Right lobe of liver (tissue), 6 donors: ENCODE measurements around the gene ZNF474. TPM values are rescaled to one million over a fixed set of nuclear protein-coding genes. Genes with fewer than 3 reads are reported as not detected.

ENCODE experiments used
- ATAC-seq, 4 donors: fragments of 200-7000 bp; cut with Tn5 transposase; one replicate each; pipeline ENCODE4 v1.9.1; 2020; ENCODE audit warnings: mild to moderate bottlenecking in 4 of 4, moderate library complexity in 4 of 4
- DNase-seq, 3 donors: peaks; one replicate each; pipeline ENCODE4 v3.0.0-alpha.2; 2020
- H3K27ac ChIP-seq, 3 donors: fragments of 200-600 bp; one replicate each; pipeline ENCODE4 v1.8.0; 2022
- H3K27me3 ChIP-seq, 2 donors: fragments of 200-600 bp; one replicate each; pipeline ENCODE4 v1.8.0; 2022
- H3K36me3 ChIP-seq, 4 donors: fragments of 200-600 bp; sonication (generic) in 1 of 4; one replicate each; pipeline versions ENCODE4 v1.5.1 to v1.8.0; 2017 to 2022; ENCODE audit warnings: control low read depth in 1 of 4
- H3K4me1 ChIP-seq, 4 donors: fragments of 200-600 bp; sonication (generic) in 1 of 4; one replicate each; pipeline versions ENCODE4 v1.5.1 to v1.8.0; 2017 to 2022; ENCODE audit warnings: control low read depth in 1 of 4
- H3K4me3 ChIP-seq, 3 donors: fragments of 200-600 bp; one replicate each; pipeline ENCODE4 v1.8.0; 2022
- H3K9me3 ChIP-seq, 4 donors: fragments of 200-600 bp; sonication (generic) in 1 of 4; one replicate each; pipeline versions ENCODE4 v1.5.1 to v1.8.0; 2017 to 2022; ENCODE audit warnings: control low read depth in 1 of 4
- POLR2A ChIP-seq: fragments of 450-650 bp; IDR thresholded peaks from one replicate; pipeline ENCODE4 v1.6.1; 2017; ENCODE audit warnings: antibody characterized with exemption, mild to moderate bottlenecking
- WGBS: methylation state at CpG from one replicate; pipeline ENCODE4 v1.1.6; 2018; ENCODE audit warnings: low coverage, low lambda C conversion rate; ENCODE audit not compliant: insufficient coverage; ENCODE audit errors: missing lambda C conversion rate; 5-methylcytosine and 5-hydroxymethylcytosine counted together
- intact Hi-C, 2 donors: fragments of 100-400 bp; cut with DNase I; formaldehyde crosslinking; loops; one replicate each; pipeline versions ENCODE4 v1.11.2 to v1.14.1; 2022
- total RNA-seq, 6 experiments: library from RNA; depleted of rRNA in 2 of 6; stranded (reverse); fragments of >200 nt in 2 of 6; fragmentation: NEBNext Ultra II Directional in 3 of 6; extraction: Animal tissue kit (Norgen Biotek cat#: 25700) in 3 of 6; gene quantifications; one replicate each; pipeline versions ENCODE4 v1.1.0 to v1.2.4, GENCODE V29; 2016 to 2023
- TF ChIP-seq, protein P1 (sequence below), 4 donors: fragments of 200-600 bp in 3 of 4; fragments of 450-650 bp in 1 of 4; IDR thresholded peaks; one replicate each; pipeline versions ENCODE4 v1.5.1 to v1.8.0; 2016 to 2022; ENCODE audit warnings: antibody characterized with exemption in 4 of 4, mild to moderate bottlenecking in 2 of 4
- donor health status: DM: no; HTN: yes; CAD: no.
- donor health status: DM: no; HTN: no; CAD: no.
- donor health status: DM: no; HTN: no; CAD: no.
- donor health status: DM: no; HTN: yes; CAD: no.
- donor health status: DM: no; HTN: yes; CAD: no.

ZNF474 gene
- total RNA-seq, 6 experiments from 2014 or later, result 0.12 TPM; not detected in 5

- no peaks in the 10 kb centered on the region for H3K36me3 ChIP-seq
- 70% methylated on average over 3 of the region's 3 CpGs for WGBS
- no peak for DNase-seq
- no peak for ATAC-seq
- no peaks in the 10 kb centered on the region for H3K27me3 ChIP-seq
- H3K9me3 ChIP-seq, result no peaks in the 10 kb centered on the region
- H3K27ac ChIP-seq, result no peak overlapping the region
- TF ChIP-seq POLR2A, result no peak
- TF ChIP-seq, protein P1, sequence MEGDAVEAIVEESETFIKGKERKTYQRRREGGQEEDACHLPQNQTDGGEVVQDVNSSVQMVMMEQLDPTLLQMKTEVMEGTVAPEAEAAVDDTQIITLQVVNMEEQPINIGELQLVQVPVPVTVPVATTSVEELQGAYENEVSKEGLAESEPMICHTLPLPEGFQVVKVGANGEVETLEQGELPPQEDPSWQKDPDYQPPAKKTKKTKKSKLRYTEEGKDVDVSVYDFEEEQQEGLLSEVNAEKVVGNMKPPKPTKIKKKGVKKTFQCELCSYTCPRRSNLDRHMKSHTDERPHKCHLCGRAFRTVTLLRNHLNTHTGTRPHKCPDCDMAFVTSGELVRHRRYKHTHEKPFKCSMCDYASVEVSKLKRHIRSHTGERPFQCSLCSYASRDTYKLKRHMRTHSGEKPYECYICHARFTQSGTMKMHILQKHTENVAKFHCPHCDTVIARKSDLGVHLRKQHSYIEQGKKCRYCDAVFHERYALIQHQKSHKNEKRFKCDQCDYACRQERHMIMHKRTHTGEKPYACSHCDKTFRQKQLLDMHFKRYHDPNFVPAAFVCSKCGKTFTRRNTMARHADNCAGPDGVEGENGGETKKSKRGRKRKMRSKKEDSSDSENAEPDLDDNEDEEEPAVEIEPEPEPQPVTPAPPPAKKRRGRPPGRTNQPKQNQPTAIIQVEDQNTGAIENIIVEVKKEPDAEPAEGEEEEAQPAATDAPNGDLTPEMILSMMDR (IDR thresholded peaks at IDR 0.05), result no peak
- intact Hi-C loops, result no loop called here
- H3K4me3 ChIP-seq, result no peak overlapping the region
- peaks cover 0 to 24% (median 0%) of the 10 kb centered on the region in 4 donors for H3K4me1 ChIP-seq
These were observed 32.8 kb downstream of the ZNF474 start for GRCh38 chr5:122162100-122162638.

GRCh38 chr5:122163121-122164069 is 34.0 kb downstream of the ZNF474 start:
- TF ChIP-seq, protein P1 (IDR thresholded peaks at IDR 0.05), result no peak
- no peak for TF ChIP-seq POLR2A
- ATAC-seq (no peak), DNase-seq (no peak)
- no peak overlapping the region for H3K4me3 ChIP-seq
- H3K4me1 ChIP-seq, result peaks cover 0 to 24% (median 0%) of the 10 kb centered on the region in 4 donors
- H3K27me3 ChIP-seq, result no peaks in the 10 kb centered on the region
- 63% methylated on average over 4 of the region's 4 CpGs for WGBS
- no peak overlapping the region for H3K27ac ChIP-seq
- no peaks in the 10 kb centered on the region for H3K9me3 ChIP-seq
- H3K36me3 ChIP-seq, result no peaks in the 10 kb centered on the region
- intact Hi-C loops, result no loop called here

DNA sequence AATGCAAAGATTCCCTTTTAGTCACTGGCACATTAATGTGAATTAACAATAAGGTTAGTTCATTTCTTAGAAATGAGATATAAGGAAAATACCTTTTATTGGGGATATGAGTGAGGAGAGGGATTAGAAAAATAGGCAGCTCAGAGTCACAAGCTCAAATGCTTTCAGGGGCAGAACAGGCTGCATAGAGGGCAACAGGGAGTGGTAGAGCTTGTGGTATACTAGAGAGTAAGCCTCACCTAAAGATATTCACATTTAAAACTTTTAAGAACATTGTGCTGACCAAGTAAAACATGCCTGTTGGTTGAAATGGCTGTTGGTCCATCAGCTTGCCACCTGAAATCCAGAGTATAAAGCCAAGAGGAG is 34.7 kb downstream of the ZNF474 start:
- Histone ChIP-seq H3K4me3 (no peak overlapping the region), H3K27ac (peak overlapping the region in 1 of 3 donors; percentile 69), H3K9me3 (no peaks in the 10 kb centered on the region), H3K27me3 (no peaks in the 10 kb centered on the region), H3K4me1 (peaks cover 0 to 24% (median 0%) of the 10 kb centered on the region in 4 donors), H3K36me3 (no peaks in the 10 kb centered on the region)
- intact Hi-C loops, result no loop called here
- TF ChIP-seq, protein P1 (IDR thresholded peaks at IDR 0.05), result no peak
- no peak for TF ChIP-seq POLR2A
- ATAC-seq, result no peak
- DNase-seq, result no peak

GRCh38 chr5:122164831-122165558 is 35.6 kb downstream of the ZNF474 start:
- ATAC-seq (peak in 2 of 4 donors; percentile 58 to 73), DNase-seq (no peak)
- H3K4me3 ChIP-seq, result no peak overlapping the region
- H3K9me3 ChIP-seq, result no peaks in the 10 kb centered on the region
- no peaks in the 10 kb centered on the region for H3K27me3 ChIP-seq
- no peaks in the 10 kb centered on the region for H3K36me3 ChIP-seq
- peak overlapping the region in 1 of 3 donors; percentile 69 for H3K27ac ChIP-seq
- intact Hi-C loops, result no loop called here
- 54% methylated on average over 3 of the region's 3 CpGs for WGBS
- TF ChIP-seq, protein P1 (IDR thresholded peaks at IDR 0.05), result no peak
- no peak for TF ChIP-seq POLR2A
- peaks cover 0 to 24% (median 0%) of the 10 kb centered on the region in 4 donors for H3K4me1 ChIP-seq
